ENCODE measurements around the gene BTBD9. TPM values are rescaled to one million over a fixed set of nuclear protein-coding genes. Genes with fewer than 3 reads are reported as not detected.

The BTBD9 gene
- total RNA-seq, 1 donor, result 21.4 TPM

GRCh38 chr6:38192487-38192886, 447.2 kb downstream of the BTBD9 start:
- DNase-seq (ENCODE audit: low read depth), result no peak
- no peak for TF ChIP-seq CTCF (IDR thresholded peaks at IDR 0.05; ENCODE audit: insufficient read depth, low read length)
- H3K4me3 ChIP-seq (ENCODE audit: low read depth, low read length), result no peak overlapping the region

- no peak overlapping the region for H3K4me3 ChIP-seq (ENCODE audit: low read depth, low read length)
- DNase-seq (ENCODE audit: low read depth), result no peak
- TF ChIP-seq CTCF (IDR thresholded peaks at IDR 0.05; ENCODE audit: insufficient read depth, low read length), result no peak
Observed at GRCh38 chr6:38192011-38192410, 447.7 kb downstream of the BTBD9 start.

- no peak for DNase-seq (ENCODE audit: low read depth)
- TF ChIP-seq CTCF (IDR thresholded peaks at IDR 0.05; ENCODE audit: insufficient read depth, low read length), result no peak
- H3K4me3 ChIP-seq (ENCODE audit: low read depth, low read length), result no peak overlapping the region
Observed at GRCh38 chr6:38191418-38191817, 448.3 kb downstream of the BTBD9 start.

- DNase-seq (ENCODE audit: low read depth), result no peak
- no peak for TF ChIP-seq CTCF (IDR thresholded peaks at IDR 0.05; ENCODE audit: insufficient read depth, low read length)
- no peak overlapping the region for H3K4me3 ChIP-seq (ENCODE audit: low read depth, low read length)
Observed at GRCh38 chr6:38188677-38189335, 450.9 kb downstream of the BTBD9 start.

GRCh38 chr6:38187811-38188590, 451.7 kb downstream of the BTBD9 start:
- no peak for TF ChIP-seq CTCF (IDR thresholded peaks at IDR 0.05; ENCODE audit: insufficient read depth, low read length)
- no peak overlapping the region for H3K4me3 ChIP-seq (ENCODE audit: low read depth, low read length)
- DNase-seq (ENCODE audit: low read depth), result no peak

GRCh38 chr6:38187325-38187724, 452.4 kb downstream of the BTBD9 start:
- DNase-seq (ENCODE audit: low read depth), result no peak
- H3K4me3 ChIP-seq (ENCODE audit: low read depth, low read length), result no peak overlapping the region
- no peak for TF ChIP-seq CTCF (IDR thresholded peaks at IDR 0.05; ENCODE audit: insufficient read depth, low read length)
